ENCODE measurements around the gene SLCO2B1. TPM values are rescaled to one million over a fixed set of nuclear protein-coding genes. Genes with fewer than 3 reads are reported as not detected.

The SLCO2B1 gene
- total RNA-seq, 4 donors from 2014 or later = 1.9 to 17.6 (median 5.0) TPM

- intact Hi-C loops (cut with DNase I; ENCODE audit: low total_unique reads) = no loop called here
- H3K9me3 ChIP-seq = no peaks in the 10 kb centered on the region
- H3K4me1 ChIP-seq = no peaks in the 10 kb centered on the region
- H3K36me3 ChIP-seq = no peaks in the 10 kb centered on the region
- no peaks in the 10 kb centered on the region for H3K27me3 ChIP-seq
- H3K4me3 ChIP-seq = no peak overlapping the region
- TF ChIP-seq CTCF (IDR thresholded peaks at IDR 0.05 in 4 of 5, conservative IDR thresholded peaks at IDR 0.05 in 1 of 5) (no peak), POLR2A (IDR thresholded peaks at IDR 0.05) (no peak)
- no peak overlapping the region for H3K27ac ChIP-seq
- DNase-seq = no peak
- in situ Hi-C loops (cut with MboI; ENCODE audit: low sequenced_read_pairs in 4 of 4) = loop anchor here in 1 of 4 donors (25.0 kb wide), 1 partner anchor 296 kb away; the partner anchor contains the start of genes SPCS2 and XRRA1
- no peak for ATAC-seq
These were observed 82.9 kb downstream of the SLCO2B1 start for GRCh38 chr11:75233754-75234172.

- Histone ChIP-seq H3K36me3 (no peaks in the 10 kb centered on the region), H3K4me1 (peaks cover 0 to 6% of the 10 kb centered on the region in 2 donors), H3K4me3 (no peak overlapping the region), H3K27ac (no peak overlapping the region), H3K9me3 (no peaks in the 10 kb centered on the region), H3K27me3 (peaks cover 11 to 18% (median 15%) of the 10 kb centered on the region in 3 donors)
- intact Hi-C loops (cut with DNase I; ENCODE audit: low total_unique reads) (no loop called here), in situ Hi-C loops (cut with MboI; ENCODE audit: low sequenced_read_pairs in 4 of 4) (loop anchor here in 1 of 4 donors (25.0 kb wide), 1 partner anchor 299 kb away; the partner anchor contains the start of genes SPCS2 and XRRA1)
- TF ChIP-seq POLR2A (IDR thresholded peaks at IDR 0.05) (no peak), CTCF (IDR thresholded peaks at IDR 0.05 in 4 of 5, conservative IDR thresholded peaks at IDR 0.05 in 1 of 5) (no peak)
- DNase-seq (no peak), ATAC-seq (no peak)
These were observed 85.2 kb downstream of the SLCO2B1 start for GRCh38 chr11:75236062-75236461.

GRCh38 chr11:75237050-75237449 is 86.1 kb downstream of the SLCO2B1 start:
- peaks cover 11 to 18% (median 15%) of the 10 kb centered on the region in 3 donors for H3K27me3 ChIP-seq
- in situ Hi-C loops (cut with MboI; ENCODE audit: low sequenced_read_pairs in 4 of 4) = loop anchor here in 1 of 4 donors (25.0 kb wide), 1 partner anchor 300 kb away; the partner anchor contains the start of genes SPCS2 and XRRA1
- no peaks in the 10 kb centered on the region for H3K9me3 ChIP-seq
- ATAC-seq (no peak), DNase-seq (no peak)
- no peak overlapping the region for H3K4me3 ChIP-seq
- H3K27ac ChIP-seq = no peak overlapping the region
- no peaks in the 10 kb centered on the region for H3K36me3 ChIP-seq
- intact Hi-C loops (cut with DNase I; ENCODE audit: low total_unique reads) = no loop called here
- no peak for TF ChIP-seq POLR2A (IDR thresholded peaks at IDR 0.05)
- TF ChIP-seq CTCF (IDR thresholded peaks at IDR 0.05 in 4 of 5, conservative IDR thresholded peaks at IDR 0.05 in 1 of 5) = no peak
- H3K4me1 ChIP-seq = peaks cover 0 to 6% of the 10 kb centered on the region in 2 donors

GRCh38 chr11:75238595-75239440 is 87.9 kb downstream of the SLCO2B1 start:
- peaks cover 0 to 6% of the 10 kb centered on the region in 2 donors for H3K4me1 ChIP-seq
- H3K36me3 ChIP-seq = no peaks in the 10 kb centered on the region
- no peak for DNase-seq
- no peak for ATAC-seq
- no peaks in the 10 kb centered on the region for H3K9me3 ChIP-seq
- no peak overlapping the region for H3K27ac ChIP-seq
- TF ChIP-seq CTCF (IDR thresholded peaks at IDR 0.05 in 4 of 5, conservative IDR thresholded peaks at IDR 0.05 in 1 of 5) (no peak), POLR2A (IDR thresholded peaks at IDR 0.05) (no peak)
- intact Hi-C loops (cut with DNase I; ENCODE audit: low total_unique reads) = no loop called here
- in situ Hi-C loops (cut with MboI; ENCODE audit: low sequenced_read_pairs in 4 of 4) = loop anchor here in 1 of 4 donors (25.0 kb wide), 1 partner anchor 302 kb away; the partner anchor contains the start of genes SPCS2 and XRRA1
- no peak overlapping the region for H3K4me3 ChIP-seq
- H3K27me3 ChIP-seq = peaks cover 27 to 28% (median 27%) of the 10 kb centered on the region in 3 donors

Data from gastrocnemius medialis (tissue), 4 donors.